ENCODE data around the gene APOBEC3B. TPM values are rescaled to one million over a fixed set of nuclear protein-coding genes. Genes with fewer than 3 reads are reported as not detected.
"Not testable (repeated sequence)": the region's sequence is repeated elsewhere in the genome, so short reads cannot be mapped to it uniquely, and the experiment has no call there.

APOBEC3B gene
- polyA plus RNA-seq, 1 donor (not counting 4 experiments of a cell fraction or from before 2014, with no cell fraction given) = 3.4 TPM

DNA sequence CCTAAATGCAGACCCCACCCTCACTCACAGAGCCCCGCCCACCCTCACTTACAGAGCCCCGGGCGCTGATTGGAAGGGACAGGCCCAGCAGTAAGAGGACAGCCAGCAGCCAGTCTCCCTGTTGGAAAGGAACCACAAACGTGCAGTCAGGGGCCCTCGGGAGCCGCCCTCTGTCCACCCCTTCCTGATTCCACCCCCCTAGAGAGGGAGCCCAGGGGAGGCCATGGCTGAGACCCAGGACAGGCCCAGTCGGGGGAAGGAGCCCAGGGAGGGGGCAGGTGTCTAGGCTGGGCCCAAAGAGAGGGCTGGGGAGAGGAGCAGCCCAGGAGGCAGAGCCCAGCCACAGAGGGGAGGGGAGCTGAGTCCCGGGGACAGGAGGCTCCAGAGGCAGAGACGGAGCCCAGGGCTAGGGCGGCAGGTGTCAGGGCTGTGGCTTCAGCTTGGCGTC lies 18.8 kb upstream of the APOBEC3B start:
- H3K27me3 ChIP-seq (ENCODE audit: control insufficient read depth, extremely low read depth, insufficient read depth, low read length) = peaks cover 32% of the 10 kb centered on the region
- FAIRE-seq; H3K9me3 ChIP-seq (ENCODE audit: control insufficient read depth, low read depth, low read length); H3K4me1 ChIP-seq (ENCODE audit: control insufficient read depth, extremely low read depth, insufficient read depth, low read length); DNase-seq (ENCODE audit: low read depth, low spot score); H4K20me1 ChIP-seq (ENCODE audit: control insufficient read depth, extremely low read depth, insufficient read depth, low read length); H3K9ac ChIP-seq (ENCODE audit: control insufficient read depth, extremely low read depth, insufficient read depth, low read length); dilution Hi-C loops (cut with MboI; ENCODE audit: extremely low pct_ligation_motif_present, low sequenced_read_pairs); H3K9me1 ChIP-seq (ENCODE audit: control insufficient read depth, extremely low read depth, insufficient read depth, low read length); H3K4me2 ChIP-seq (ENCODE audit: control insufficient read depth, extremely low read depth, insufficient read depth, low read depth, low read length); H3K27ac ChIP-seq (ENCODE audit: control insufficient read depth, insufficient read depth, low read length); H3K79me2 ChIP-seq (ENCODE audit: control insufficient read depth, insufficient read depth, low read length); H2AFZ ChIP-seq (ENCODE audit: control insufficient read depth, low read length); H3K4me3 ChIP-seq (ENCODE audit: control insufficient read depth in 2 of 3, extremely low read depth in 1 of 3, insufficient read depth in 2 of 3, low read depth in 1 of 3, low read length in 3 of 3); H3K36me3 ChIP-seq (ENCODE audit: control insufficient read depth in 2 of 2, extremely low read depth in 1 of 2, insufficient read depth in 2 of 2, low read length in 2 of 2): not testable (repeated sequence)
- TF ChIP-seq EZH2 (IDR thresholded peaks at IDR 0.05; ENCODE audit: low read length) = peak; percentile 42

DNA sequence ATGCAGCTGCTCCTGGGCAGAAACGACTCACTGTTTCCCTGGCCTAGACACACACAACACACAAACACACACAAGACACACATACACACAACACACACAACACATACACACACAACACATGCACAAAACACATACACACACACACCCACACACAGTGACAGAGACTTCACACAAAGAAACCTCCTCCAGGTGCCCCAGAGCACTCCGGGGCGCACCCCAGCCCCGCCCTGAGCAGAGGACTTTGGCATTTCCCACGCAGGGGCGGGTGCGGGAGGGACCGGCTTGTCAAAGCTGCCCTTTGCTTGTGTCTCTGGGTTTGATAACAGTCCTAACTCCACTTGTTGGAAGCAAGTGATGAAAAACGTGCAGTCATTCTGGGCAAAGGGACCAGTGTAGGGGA lies 18.3 kb upstream of the APOBEC3B start:
- Histone ChIP-seq H3K9me3 (ENCODE audit: control insufficient read depth, low read depth, low read length) (no peaks in the 10 kb centered on the region), H3K4me3 (ENCODE audit: control insufficient read depth in 2 of 3, extremely low read depth in 1 of 3, insufficient read depth in 2 of 3, low read depth in 1 of 3, low read length in 3 of 3) (no peak overlapping the region), H3K27me3 (ENCODE audit: control insufficient read depth, extremely low read depth, insufficient read depth, low read length) (peaks cover 31% of the 10 kb centered on the region), H3K36me3 (ENCODE audit: control insufficient read depth in 2 of 2, extremely low read depth in 1 of 2, insufficient read depth in 2 of 2, low read length in 2 of 2) (no peaks in the 10 kb centered on the region), H3K4me2 (ENCODE audit: control insufficient read depth, extremely low read depth, insufficient read depth, low read depth, low read length) (no peak overlapping the region), H4K20me1 (ENCODE audit: control insufficient read depth, extremely low read depth, insufficient read depth, low read length) (no peaks in the 10 kb centered on the region), H3K79me2 (ENCODE audit: control insufficient read depth, insufficient read depth, low read length) (no peaks in the 10 kb centered on the region), H3K9ac (ENCODE audit: control insufficient read depth, extremely low read depth, insufficient read depth, low read length) (no peak overlapping the region), H3K4me1 (ENCODE audit: control insufficient read depth, extremely low read depth, insufficient read depth, low read length) (no peaks in the 10 kb centered on the region), H3K9me1 (ENCODE audit: control insufficient read depth, extremely low read depth, insufficient read depth, low read length) (no peaks in the 10 kb centered on the region), H3K27ac (ENCODE audit: control insufficient read depth, insufficient read depth, low read length) (no peak overlapping the region), H2AFZ (ENCODE audit: control insufficient read depth, low read length) (no peak overlapping the region)
- DNase-seq (ENCODE audit: low read depth, low spot score) (no peak), FAIRE-seq (peak; percentile 62)
- dilution Hi-C loops (cut with MboI; ENCODE audit: extremely low pct_ligation_motif_present, low sequenced_read_pairs) = no loop called here
- TF ChIP-seq, protein P1, sequence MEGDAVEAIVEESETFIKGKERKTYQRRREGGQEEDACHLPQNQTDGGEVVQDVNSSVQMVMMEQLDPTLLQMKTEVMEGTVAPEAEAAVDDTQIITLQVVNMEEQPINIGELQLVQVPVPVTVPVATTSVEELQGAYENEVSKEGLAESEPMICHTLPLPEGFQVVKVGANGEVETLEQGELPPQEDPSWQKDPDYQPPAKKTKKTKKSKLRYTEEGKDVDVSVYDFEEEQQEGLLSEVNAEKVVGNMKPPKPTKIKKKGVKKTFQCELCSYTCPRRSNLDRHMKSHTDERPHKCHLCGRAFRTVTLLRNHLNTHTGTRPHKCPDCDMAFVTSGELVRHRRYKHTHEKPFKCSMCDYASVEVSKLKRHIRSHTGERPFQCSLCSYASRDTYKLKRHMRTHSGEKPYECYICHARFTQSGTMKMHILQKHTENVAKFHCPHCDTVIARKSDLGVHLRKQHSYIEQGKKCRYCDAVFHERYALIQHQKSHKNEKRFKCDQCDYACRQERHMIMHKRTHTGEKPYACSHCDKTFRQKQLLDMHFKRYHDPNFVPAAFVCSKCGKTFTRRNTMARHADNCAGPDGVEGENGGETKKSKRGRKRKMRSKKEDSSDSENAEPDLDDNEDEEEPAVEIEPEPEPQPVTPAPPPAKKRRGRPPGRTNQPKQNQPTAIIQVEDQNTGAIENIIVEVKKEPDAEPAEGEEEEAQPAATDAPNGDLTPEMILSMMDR (optimal IDR thresholded peaks at IDR 0.05 in 1 of 3, IDR thresholded peaks at IDR 0.05 in 1 of 3, conservative IDR thresholded peaks at IDR 0.05 in 1 of 3; ENCODE audit: extremely low read depth in 1 of 3, insufficient read depth in 2 of 3, low read length in 3 of 3) = no peak
- no peak for TF ChIP-seq EZH2 (IDR thresholded peaks at IDR 0.05; ENCODE audit: low read length)

DNA sequence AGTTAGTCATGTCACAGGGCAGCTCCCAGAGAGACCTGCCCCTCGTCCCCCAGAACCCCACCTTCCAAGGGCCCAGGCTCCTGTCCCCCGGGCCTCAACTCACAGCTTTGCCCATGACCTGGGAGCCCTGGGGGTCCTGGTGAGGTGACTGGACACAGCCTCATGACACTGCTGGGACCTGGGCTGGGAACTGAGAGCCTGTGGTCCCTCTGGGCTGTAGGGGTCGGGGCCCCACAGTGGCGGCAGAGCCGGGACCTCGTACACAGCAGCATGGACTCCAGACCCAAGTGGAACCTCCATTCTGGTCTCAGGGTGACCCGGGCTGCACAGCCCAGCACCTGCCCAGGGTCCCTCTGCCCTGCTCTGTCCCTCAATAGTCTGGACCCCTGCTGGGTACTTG lies 17.8 kb upstream of the APOBEC3B start:
- Histone ChIP-seq H3K4me2 (ENCODE audit: control insufficient read depth, extremely low read depth, insufficient read depth, low read depth, low read length) (no peak overlapping the region), H3K4me3 (ENCODE audit: control insufficient read depth in 2 of 3, extremely low read depth in 1 of 3, insufficient read depth in 2 of 3, low read depth in 1 of 3, low read length in 3 of 3) (no peak overlapping the region), H3K4me1 (ENCODE audit: control insufficient read depth, extremely low read depth, insufficient read depth, low read length) (no peaks in the 10 kb centered on the region), H2AFZ (ENCODE audit: control insufficient read depth, low read length) (no peak overlapping the region), H3K27ac (ENCODE audit: control insufficient read depth, insufficient read depth, low read length) (no peak overlapping the region), H3K9ac (ENCODE audit: control insufficient read depth, extremely low read depth, insufficient read depth, low read length) (no peak overlapping the region), H4K20me1 (ENCODE audit: control insufficient read depth, extremely low read depth, insufficient read depth, low read length) (no peaks in the 10 kb centered on the region), H3K36me3 (ENCODE audit: control insufficient read depth in 2 of 2, extremely low read depth in 1 of 2, insufficient read depth in 2 of 2, low read length in 2 of 2) (no peaks in the 10 kb centered on the region), H3K9me1 (ENCODE audit: control insufficient read depth, extremely low read depth, insufficient read depth, low read length) (no peaks in the 10 kb centered on the region), H3K79me2 (ENCODE audit: control insufficient read depth, insufficient read depth, low read length) (no peaks in the 10 kb centered on the region), H3K27me3 (ENCODE audit: control insufficient read depth, extremely low read depth, insufficient read depth, low read length) (peaks cover 27% of the 10 kb centered on the region), H3K9me3 (ENCODE audit: control insufficient read depth, low read depth, low read length) (no peaks in the 10 kb centered on the region)
- dilution Hi-C loops (cut with MboI; ENCODE audit: extremely low pct_ligation_motif_present, low sequenced_read_pairs) = no loop called here
- no peak for FAIRE-seq
- TF ChIP-seq, protein P1 (optimal IDR thresholded peaks at IDR 0.05 in 1 of 3, IDR thresholded peaks at IDR 0.05 in 1 of 3, conservative IDR thresholded peaks at IDR 0.05 in 1 of 3; ENCODE audit: extremely low read depth in 1 of 3, insufficient read depth in 2 of 3, low read length in 3 of 3) = no peak
- no peak for TF ChIP-seq EZH2 (IDR thresholded peaks at IDR 0.05; ENCODE audit: low read length)
- DNase-seq (ENCODE audit: low read depth, low spot score) = no peak

Data from keratinocyte (primary cell).